SU-DHL-6 (cell line): ENCODE results near the gene PDC.

Experiments used
- EZH2phosphoT487 ChIP-seq: fragments of 200-600 bp; sonication (generic), shearing (Covaris generic); conservative IDR thresholded peaks from 2 replicates; pipeline ENCODE4 v1.6.1; 2018; ENCODE audit warnings: mild to moderate bottlenecking, antibody characterized with exemption, low read length, moderate library complexity, mixed read lengths
- TF ChIP-seq, protein P1 (sequence below): fragments of 200-600 bp; sonication (generic); IDR thresholded peaks from one replicate; pipeline ENCODE4 v1.5.1; 2017; ENCODE audit warnings: antibody characterized with exemption, mild to moderate bottlenecking, low read length, moderate library complexity; ENCODE audit not compliant: insufficient read depth, poor library complexity, severe bottlenecking

DNA sequence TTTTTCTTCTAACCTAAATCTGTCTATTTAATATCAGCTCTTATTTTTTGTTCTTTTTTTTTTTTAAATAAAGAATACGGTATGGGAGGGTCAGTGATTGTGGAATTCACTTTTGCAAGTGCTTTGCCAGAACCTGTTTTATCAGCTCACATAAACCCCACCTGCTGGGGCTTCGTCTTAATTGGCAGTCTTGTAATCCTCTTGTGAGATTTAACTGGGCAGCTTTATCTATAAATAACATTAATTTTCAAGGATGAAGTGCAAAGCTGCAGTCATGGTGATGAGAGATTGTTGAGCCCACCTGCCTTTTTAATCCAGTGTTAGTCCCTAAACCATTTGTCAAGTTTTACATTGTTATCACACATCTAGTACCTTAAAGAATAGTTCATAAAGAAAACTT lies 18.2 kb upstream of the PDC start:
- TF ChIP-seq, protein P1, sequence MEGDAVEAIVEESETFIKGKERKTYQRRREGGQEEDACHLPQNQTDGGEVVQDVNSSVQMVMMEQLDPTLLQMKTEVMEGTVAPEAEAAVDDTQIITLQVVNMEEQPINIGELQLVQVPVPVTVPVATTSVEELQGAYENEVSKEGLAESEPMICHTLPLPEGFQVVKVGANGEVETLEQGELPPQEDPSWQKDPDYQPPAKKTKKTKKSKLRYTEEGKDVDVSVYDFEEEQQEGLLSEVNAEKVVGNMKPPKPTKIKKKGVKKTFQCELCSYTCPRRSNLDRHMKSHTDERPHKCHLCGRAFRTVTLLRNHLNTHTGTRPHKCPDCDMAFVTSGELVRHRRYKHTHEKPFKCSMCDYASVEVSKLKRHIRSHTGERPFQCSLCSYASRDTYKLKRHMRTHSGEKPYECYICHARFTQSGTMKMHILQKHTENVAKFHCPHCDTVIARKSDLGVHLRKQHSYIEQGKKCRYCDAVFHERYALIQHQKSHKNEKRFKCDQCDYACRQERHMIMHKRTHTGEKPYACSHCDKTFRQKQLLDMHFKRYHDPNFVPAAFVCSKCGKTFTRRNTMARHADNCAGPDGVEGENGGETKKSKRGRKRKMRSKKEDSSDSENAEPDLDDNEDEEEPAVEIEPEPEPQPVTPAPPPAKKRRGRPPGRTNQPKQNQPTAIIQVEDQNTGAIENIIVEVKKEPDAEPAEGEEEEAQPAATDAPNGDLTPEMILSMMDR, result no peak
- TF ChIP-seq EZH2phosphoT487, result no peak
